MM.1S (cell line): ENCODE data around the gene EGLN2.
"Not testable (repeated sequence)": the region's sequence is repeated elsewhere in the genome, so short reads cannot be mapped to it uniquely, and the experiment has no call there.

Experiments
- DNase-seq: peaks from one replicate; pipeline ENCODE4 v3.0.0-alpha.2; 2015
- H2AFZ ChIP-seq: fragments of 300-600 bp; sonication (generic); 2 replicates; pipeline ENCODE4 v1.6.0; 2016; ENCODE audit warnings: antibody characterized with exemption, low read length
- H3F3A ChIP-seq: fragments of 300-600 bp; sonication (generic); 2 replicates; pipeline ENCODE4 v1.6.1; 2016; ENCODE audit warnings: mild to moderate bottlenecking, antibody characterized with exemption, low read length, moderate library complexity, mixed read lengths; ENCODE audit not compliant: insufficient read depth
- H3K27ac ChIP-seq: fragments of 300-600 bp; sonication (generic); 2 replicates; pipeline ENCODE4 v1.5.1; 2016; ENCODE audit warnings: mild to moderate bottlenecking, low read length
- H3K27me3 ChIP-seq: fragments of 300-600 bp; sonication (generic); replicated peaks from 2 replicates; pipeline ENCODE4 v1.6.0; 2016; ENCODE audit warnings: low read length; ENCODE audit not compliant: insufficient read depth
- H3K36me3 ChIP-seq: fragments of 300-600 bp; sonication (generic); replicated peaks from 2 replicates; pipeline ENCODE4 v1.6.1; 2016; ENCODE audit warnings: mild to moderate bottlenecking, low read length, mixed read lengths; ENCODE audit not compliant: insufficient read depth
- H3K4me1 ChIP-seq: fragments of 300-600 bp; sonication (generic); 2 replicates; pipeline ENCODE4 v1.6.1; 2016; ENCODE audit warnings: low read length, mixed read lengths
- H3K4me2 ChIP-seq: fragments of 300-600 bp; sonication (generic); 2 replicates; pipeline ENCODE4 v1.6.0; 2016; ENCODE audit warnings: low read depth, low read length
- H3K4me3 ChIP-seq: fragments of 300-600 bp; sonication (generic); 2 replicates; pipeline ENCODE4 v1.5.1; 2016; ENCODE audit warnings: low read length, mixed read lengths
- H3K79me2 ChIP-seq: fragments of 300-600 bp; sonication (generic); 2 replicates; pipeline ENCODE4 v1.6.1; 2016; ENCODE audit warnings: mixed run types, low read length, mixed read lengths
- H3K9ac ChIP-seq: fragments of 300-600 bp; sonication (generic); 2 replicates; pipeline ENCODE4 v1.6.1; 2016; ENCODE audit warnings: low read length, mixed read lengths
- H3K9me2 ChIP-seq: fragments of 300-600 bp; sonication (generic); replicated peaks from 2 replicates; pipeline ENCODE4 v1.6.1; 2016; ENCODE audit warnings: mild to moderate bottlenecking, low read length, mixed read lengths; ENCODE audit not compliant: insufficient read depth
- H3K9me3 ChIP-seq: fragments of 300-600 bp; sonication (generic); replicated peaks from 2 replicates; pipeline ENCODE4 v1.6.1; 2016; ENCODE audit warnings: mild to moderate bottlenecking, low read length, mixed read lengths; ENCODE audit not compliant: insufficient read depth
- H4K20me1 ChIP-seq: fragments of 300-600 bp; sonication (generic); 2 replicates; pipeline ENCODE4 v1.6.1; 2016; ENCODE audit warnings: mild to moderate bottlenecking, low read length, moderate library complexity, mixed read lengths; ENCODE audit not compliant: insufficient read depth
- CTCF ChIP-seq: fragments of 300-600 bp; sonication (generic); IDR thresholded peaks from 2 replicates; pipeline ENCODE4 v1.5.1; 2016; ENCODE audit warnings: antibody characterized with exemption, low read length, mixed read lengths
- EZH2phosphoT487 ChIP-seq: fragments of 300-600 bp; sonication (generic); IDR thresholded peaks from 2 replicates; pipeline ENCODE4 v1.6.1; 2018; ENCODE audit warnings: antibody characterized with exemption, low read length

EGLN2 gene

DNA sequence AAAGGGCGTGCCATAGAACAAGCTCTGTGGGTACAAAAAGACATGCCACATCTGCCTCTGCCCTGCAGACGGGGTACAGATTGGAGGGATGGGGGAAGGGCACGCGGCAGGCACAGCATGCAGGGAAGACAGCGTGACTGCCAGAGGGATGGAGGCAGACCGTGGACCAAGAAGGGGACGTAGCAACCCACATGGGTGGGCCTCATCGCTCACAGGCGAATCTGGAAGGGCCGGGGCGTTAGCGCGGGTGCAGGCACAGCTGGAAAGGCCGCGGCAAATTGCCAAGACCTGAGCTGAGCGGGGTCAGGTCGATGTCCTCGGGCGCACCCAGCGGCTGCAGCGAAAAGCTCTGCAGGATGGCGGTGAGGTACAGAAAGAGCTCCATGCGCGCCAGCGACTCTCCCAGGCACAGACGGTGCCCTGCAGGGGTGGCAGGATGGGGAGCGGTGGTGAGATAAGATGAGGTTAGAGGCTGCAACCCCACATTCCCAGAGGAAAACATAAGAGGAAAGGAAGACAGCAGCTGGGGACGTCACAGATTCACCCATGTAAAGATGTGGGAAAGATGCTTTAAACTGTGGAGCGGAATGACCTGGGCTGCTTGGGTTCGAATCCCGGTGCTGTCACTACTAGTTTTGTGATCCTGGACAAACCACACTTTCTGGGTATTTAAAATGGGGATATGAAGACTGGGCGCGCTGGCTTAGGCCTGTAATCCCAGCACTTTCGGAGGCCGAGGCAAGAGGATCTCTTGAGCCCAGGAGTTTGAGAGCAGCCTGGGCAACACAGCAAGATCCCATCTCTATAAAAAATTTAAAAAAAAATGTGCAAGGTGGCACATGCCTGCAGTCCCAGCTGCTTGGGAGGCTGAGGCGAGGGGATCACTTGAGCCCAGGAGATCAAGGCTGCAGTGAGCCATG is 19.7 kb downstream of the EGLN2 start:
- not testable (repeated sequence) for H3K27ac ChIP-seq, H3K27me3 ChIP-seq, H4K20me1 ChIP-seq, H3K9me2 ChIP-seq, H3K79me2 ChIP-seq, H3K4me1 ChIP-seq, H3K9ac ChIP-seq, H3K9me3 ChIP-seq, H3F3A ChIP-seq, H3K36me3 ChIP-seq
- peak; percentile 62 for DNase-seq
- Histone ChIP-seq H3K4me3 (peak overlapping the region; percentile 30; the same call in 1 of the 2 replicates), H3K4me2 (peak overlapping the region; percentile 49; the same call in 1 of the 2 replicates), H2AFZ (peak overlapping the region; percentile 43)
- TF ChIP-seq CTCF = peak; percentile 61

GRCh38 chr19:40819479-40820234 is 20.7 kb downstream of the EGLN2 start:
- not testable (repeated sequence) for H3K9ac ChIP-seq, H3K4me1 ChIP-seq, H3F3A ChIP-seq, H4K20me1 ChIP-seq, H3K9me3 ChIP-seq, H3K4me2 ChIP-seq, DNase-seq, H3K36me3 ChIP-seq, H3K27ac ChIP-seq, H3K9me2 ChIP-seq, H2AFZ ChIP-seq, H3K79me2 ChIP-seq, H3K4me3 ChIP-seq, H3K27me3 ChIP-seq
- TF ChIP-seq CTCF = peak; percentile 40

DNA sequence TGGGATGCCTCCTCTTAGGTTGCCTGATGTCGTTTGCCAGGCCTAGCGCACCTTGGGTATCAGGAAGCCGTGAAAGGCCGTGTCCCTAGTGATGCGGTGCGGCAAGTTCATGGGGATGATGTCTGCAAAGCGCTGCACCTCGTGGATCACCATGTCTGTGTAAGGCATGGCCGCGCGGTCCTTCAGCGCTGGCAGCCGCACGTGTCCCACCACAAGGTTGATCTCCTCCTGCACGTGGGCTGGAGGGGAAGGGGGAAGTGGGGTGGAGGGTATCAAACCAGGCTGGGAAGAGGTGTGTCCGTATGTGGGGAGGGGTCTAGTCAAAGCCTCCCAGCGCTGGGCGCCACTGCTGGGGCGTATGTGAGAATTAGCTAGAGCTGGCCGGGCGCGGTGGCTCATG is 23.2 kb downstream of the EGLN2 start:
- H4K20me1 ChIP-seq = no peaks in the 10 kb centered on the region
- no peak for DNase-seq
- no peaks in the 10 kb centered on the region for H3K36me3 ChIP-seq
- no peak overlapping the region for H3K4me3 ChIP-seq
- H3K9me2 ChIP-seq = no peaks in the 10 kb centered on the region
- no peaks in the 10 kb centered on the region for H3K9me3 ChIP-seq
- H3K4me1 ChIP-seq = no peaks in the 10 kb centered on the region
- H3K79me2 ChIP-seq = no peaks in the 10 kb centered on the region
- no peak overlapping the region for H3K4me2 ChIP-seq
- no peak overlapping the region for H3K27ac ChIP-seq
- no peak overlapping the region for H2AFZ ChIP-seq
- no peak for TF ChIP-seq EZH2phosphoT487
- no peak overlapping the region for H3K9ac ChIP-seq
- H3F3A ChIP-seq = no peaks in the 10 kb centered on the region
- no peaks in the 10 kb centered on the region for H3K27me3 ChIP-seq

GRCh38 chr19:40822704-40823553 is 23.9 kb downstream of the EGLN2 start:
- not testable (repeated sequence) for H2AFZ ChIP-seq, H3K4me3 ChIP-seq, H3K9me3 ChIP-seq, H3K79me2 ChIP-seq, H3K4me1 ChIP-seq, DNase-seq, H3K27me3 ChIP-seq, H4K20me1 ChIP-seq, H3F3A ChIP-seq, H3K9me2 ChIP-seq, H3K27ac ChIP-seq, H3K36me3 ChIP-seq, H3K9ac ChIP-seq, H3K4me2 ChIP-seq

- DNase-seq, H2AFZ ChIP-seq, H3K79me2 ChIP-seq, H3K4me2 ChIP-seq, H3K27me3 ChIP-seq, H3K27ac ChIP-seq, H3K36me3 ChIP-seq, H3F3A ChIP-seq, H3K4me3 ChIP-seq, H4K20me1 ChIP-seq, H3K4me1 ChIP-seq, H3K9me2 ChIP-seq, H3K9me3 ChIP-seq, H3K9ac ChIP-seq: not testable (repeated sequence)
Observed at GRCh38 chr19:40824916-40825315, 25.9 kb downstream of the EGLN2 start.
